ENCODE results near the gene HECTD1. TPM values are rescaled to one million over a fixed set of nuclear protein-coding genes. Genes with fewer than 3 reads are reported as not detected.
"Not testable (repeated sequence)": the region's sequence is repeated elsewhere in the genome, so short reads cannot be mapped to it uniquely, and the experiment has no call there.

HECTD1 gene
- total RNA-seq, 1 donor from 2014 or later, result 354 TPM

- peak; percentile 98 for DNase-seq (ENCODE audit: low read depth)
These were observed 20.9 kb upstream of the HECTD1 start for GRCh38 chr14:31228533-31228932.

- no peak for DNase-seq (ENCODE audit: low read depth)
These were observed 17.2 kb upstream of the HECTD1 start for GRCh38 chr14:31224808-31225207.

GRCh38 chr14:31223331-31223730, 15.7 kb upstream of the HECTD1 start:
- no peak for DNase-seq (ENCODE audit: low read depth)

GRCh38 chr14:31222834-31223233, 15.2 kb upstream of the HECTD1 start:
- no peak for DNase-seq (ENCODE audit: low read depth)

- no peak for DNase-seq (ENCODE audit: low read depth)
These were observed 13.7 kb upstream of the HECTD1 start for GRCh38 chr14:31221266-31221665.

- no peak for DNase-seq (ENCODE audit: low read depth)
These were observed 11.6 kb upstream of the HECTD1 start for GRCh38 chr14:31219169-31219568.

- DNase-seq (ENCODE audit: low read depth), result no peak
These were observed 8.8 kb upstream of the HECTD1 start for GRCh38 chr14:31216359-31216758.

- no peak for DNase-seq (ENCODE audit: low read depth)
These were observed 5.3 kb upstream of the HECTD1 start for GRCh38 chr14:31212893-31213292.

- DNase-seq (ENCODE audit: low read depth), result no peak
These were observed 2.0 kb upstream of the HECTD1 start for GRCh38 chr14:31209605-31210004.

- DNase-seq (ENCODE audit: low read depth), result no peak
These were observed 1.2 kb upstream of the HECTD1 start for GRCh38 chr14:31208546-31209424.

- peak; percentile 54 for DNase-seq (ENCODE audit: low read depth)
These were observed 272 bp downstream of the HECTD1 start for GRCh38 chr14:31207287-31207754.

GRCh38 chr14:31206536-31207286, 882 bp downstream of the HECTD1 start:
- no peak for DNase-seq (ENCODE audit: low read depth)

- peak; percentile 50 for DNase-seq (ENCODE audit: low read depth)
These were observed 1.7 kb downstream of the HECTD1 start for GRCh38 chr14:31205681-31206535.

- no peak for DNase-seq (ENCODE audit: low read depth)
These were observed 2.7 kb downstream of the HECTD1 start for GRCh38 chr14:31204593-31205534.

- DNase-seq (ENCODE audit: low read depth), result not testable (repeated sequence)
These were observed 3.5 kb downstream of the HECTD1 start for GRCh38 chr14:31203899-31204592.

GRCh38 chr14:31203414-31203742, 4.2 kb downstream of the HECTD1 start:
- no peak for DNase-seq (ENCODE audit: low read depth)

GRCh38 chr14:31201111-31201510, 6.5 kb downstream of the HECTD1 start:
- no peak for DNase-seq (ENCODE audit: low read depth)

GRCh38 chr14:31200702-31200990, 6.9 kb downstream of the HECTD1 start:
- DNase-seq (ENCODE audit: low read depth), result no peak

- DNase-seq (ENCODE audit: low read depth), result no peak
These were observed 9.9 kb downstream of the HECTD1 start for GRCh38 chr14:31197671-31198070.

GRCh38 chr14:31196839-31197492, 10.6 kb downstream of the HECTD1 start:
- DNase-seq (ENCODE audit: low read depth), result no peak
